Stimulated activated CD4-positive, alpha-beta T cell treated with anti-CD3 and anti-CD28 coated beads, Interleukin-12 subunit alpha, Interleukin-12 subunit beta, amount 100 ng/mL, for 24 hours (primary cell): ENCODE data around the gene CCDC40.
"Not testable (repeated sequence)": the region's sequence is repeated elsewhere in the genome, so short reads cannot be mapped to it uniquely, and the experiment has no call there.

ENCODE experiments used
- DNase-seq, 2 experiments: peaks; one replicate each; pipeline ENCODE4 v3.0.0-alpha.2; 2020; ENCODE audit warnings: low read depth in 2 of 2

Gene CCDC40, protein sequence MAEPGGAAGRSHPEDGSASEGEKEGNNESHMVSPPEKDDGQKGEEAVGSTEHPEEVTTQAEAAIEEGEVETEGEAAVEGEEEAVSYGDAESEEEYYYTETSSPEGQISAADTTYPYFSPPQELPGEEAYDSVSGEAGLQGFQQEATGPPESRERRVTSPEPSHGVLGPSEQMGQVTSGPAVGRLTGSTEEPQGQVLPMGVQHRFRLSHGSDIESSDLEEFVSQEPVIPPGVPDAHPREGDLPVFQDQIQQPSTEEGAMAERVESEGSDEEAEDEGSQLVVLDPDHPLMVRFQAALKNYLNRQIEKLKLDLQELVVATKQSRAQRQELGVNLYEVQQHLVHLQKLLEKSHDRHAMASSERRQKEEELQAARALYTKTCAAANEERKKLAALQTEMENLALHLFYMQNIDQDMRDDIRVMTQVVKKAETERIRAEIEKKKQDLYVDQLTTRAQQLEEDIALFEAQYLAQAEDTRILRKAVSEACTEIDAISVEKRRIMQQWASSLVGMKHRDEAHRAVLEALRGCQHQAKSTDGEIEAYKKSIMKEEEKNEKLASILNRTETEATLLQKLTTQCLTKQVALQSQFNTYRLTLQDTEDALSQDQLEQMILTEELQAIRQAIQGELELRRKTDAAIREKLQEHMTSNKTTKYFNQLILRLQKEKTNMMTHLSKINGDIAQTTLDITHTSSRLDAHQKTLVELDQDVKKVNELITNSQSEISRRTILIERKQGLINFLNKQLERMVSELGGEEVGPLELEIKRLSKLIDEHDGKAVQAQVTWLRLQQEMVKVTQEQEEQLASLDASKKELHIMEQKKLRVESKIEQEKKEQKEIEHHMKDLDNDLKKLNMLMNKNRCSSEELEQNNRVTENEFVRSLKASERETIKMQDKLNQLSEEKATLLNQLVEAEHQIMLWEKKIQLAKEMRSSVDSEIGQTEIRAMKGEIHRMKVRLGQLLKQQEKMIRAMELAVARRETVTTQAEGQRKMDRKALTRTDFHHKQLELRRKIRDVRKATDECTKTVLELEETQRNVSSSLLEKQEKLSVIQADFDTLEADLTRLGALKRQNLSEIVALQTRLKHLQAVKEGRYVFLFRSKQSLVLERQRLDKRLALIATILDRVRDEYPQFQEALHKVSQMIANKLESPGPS

DNA sequence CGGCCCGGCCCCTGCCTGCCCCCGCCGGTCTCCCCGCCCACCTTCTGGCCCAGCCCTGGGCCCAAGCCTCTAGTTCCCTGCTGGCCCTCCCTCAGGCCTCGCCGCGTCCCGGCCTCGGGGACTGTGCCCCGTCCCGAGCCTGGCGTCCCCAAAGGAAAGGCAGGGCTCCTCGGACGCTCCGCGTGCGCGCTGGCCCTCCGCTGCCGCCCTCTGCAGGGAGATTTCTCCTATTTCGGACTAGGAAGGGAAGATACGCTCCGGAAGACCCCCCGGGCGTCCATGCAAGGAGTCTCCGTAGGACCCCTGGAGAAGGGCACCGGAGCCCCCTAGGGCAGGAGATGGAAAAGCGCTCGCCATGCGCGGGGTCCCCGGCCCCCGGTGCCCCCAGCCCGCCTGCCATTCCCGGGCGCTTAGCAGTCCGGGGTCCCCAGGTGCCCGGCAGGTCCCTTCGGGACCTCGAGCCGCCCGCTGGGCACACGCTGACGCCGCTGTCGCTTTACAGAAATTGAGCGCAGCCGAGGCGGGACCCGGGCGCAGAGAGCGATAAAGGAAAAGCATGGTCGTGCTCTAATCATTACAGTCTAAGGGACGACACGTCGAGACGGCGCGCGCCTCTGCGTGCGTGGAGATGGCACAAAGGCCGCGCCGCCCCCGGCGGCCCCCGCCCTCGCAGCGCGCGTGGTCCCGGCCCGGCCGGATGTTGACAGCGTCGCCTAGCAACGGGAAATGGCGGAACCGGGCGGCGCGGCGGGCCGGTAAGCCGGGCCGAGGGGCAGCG is at the start of gene CCDC40:
Gene CCDC40, plus strand, starts transcription at position 706 of the 778 bp plus-strand sequence. Its CDS starts 21 bp downstream, at position 727.
- DNase-seq = peak; percentile 33 to 67

DNA sequence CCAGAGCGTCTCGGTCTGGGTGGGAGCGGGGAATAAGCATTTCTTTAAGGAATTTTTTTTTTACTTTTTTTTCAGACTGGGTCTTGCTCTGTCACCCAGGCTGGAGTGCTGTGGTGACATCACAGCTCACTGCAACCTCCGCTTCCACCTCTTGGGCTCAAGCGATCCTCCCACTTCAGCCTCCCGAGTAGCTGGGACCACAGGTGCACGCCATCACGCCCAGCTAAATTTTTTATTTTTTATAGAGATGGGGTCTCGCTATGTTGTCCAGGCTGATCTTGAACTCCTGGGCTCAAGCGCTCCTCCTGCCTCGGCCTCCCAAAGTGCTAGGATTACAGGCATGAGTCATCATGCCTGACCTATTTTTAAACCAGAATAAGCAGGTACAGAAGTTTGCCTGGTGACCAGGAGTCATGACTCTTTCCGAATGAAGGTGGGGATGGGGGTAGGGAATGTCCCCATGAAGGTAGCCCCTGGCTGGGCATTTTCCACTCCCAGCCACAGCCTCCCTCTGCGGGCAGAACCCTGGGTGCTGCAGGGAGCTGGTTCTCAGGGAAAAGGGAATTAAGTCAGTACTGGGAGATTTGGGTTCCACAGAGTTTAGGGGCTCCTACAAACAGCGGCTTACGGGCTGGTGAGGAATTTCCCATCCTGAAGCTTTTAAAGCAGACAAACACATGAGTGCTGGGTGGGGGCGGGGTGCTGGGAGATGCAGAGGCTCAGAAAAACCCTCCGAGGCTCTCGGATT is 49.1 kb upstream of the CCDC40 start:
- DNase-seq = no peak

DNA sequence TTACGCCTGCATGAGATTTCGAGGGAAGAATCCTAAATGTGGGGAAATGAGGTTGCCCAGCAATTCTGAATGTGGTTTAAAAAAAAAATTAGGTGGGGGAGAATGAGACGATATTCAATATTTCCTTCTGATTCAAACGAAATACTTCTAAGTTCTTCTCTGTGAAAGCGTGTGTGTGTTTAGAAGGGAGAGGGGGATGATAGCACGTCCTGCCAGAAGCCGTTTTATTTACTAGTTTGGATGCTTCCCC is 48.6 kb upstream of the CCDC40 start:
- no peak for DNase-seq

DNA sequence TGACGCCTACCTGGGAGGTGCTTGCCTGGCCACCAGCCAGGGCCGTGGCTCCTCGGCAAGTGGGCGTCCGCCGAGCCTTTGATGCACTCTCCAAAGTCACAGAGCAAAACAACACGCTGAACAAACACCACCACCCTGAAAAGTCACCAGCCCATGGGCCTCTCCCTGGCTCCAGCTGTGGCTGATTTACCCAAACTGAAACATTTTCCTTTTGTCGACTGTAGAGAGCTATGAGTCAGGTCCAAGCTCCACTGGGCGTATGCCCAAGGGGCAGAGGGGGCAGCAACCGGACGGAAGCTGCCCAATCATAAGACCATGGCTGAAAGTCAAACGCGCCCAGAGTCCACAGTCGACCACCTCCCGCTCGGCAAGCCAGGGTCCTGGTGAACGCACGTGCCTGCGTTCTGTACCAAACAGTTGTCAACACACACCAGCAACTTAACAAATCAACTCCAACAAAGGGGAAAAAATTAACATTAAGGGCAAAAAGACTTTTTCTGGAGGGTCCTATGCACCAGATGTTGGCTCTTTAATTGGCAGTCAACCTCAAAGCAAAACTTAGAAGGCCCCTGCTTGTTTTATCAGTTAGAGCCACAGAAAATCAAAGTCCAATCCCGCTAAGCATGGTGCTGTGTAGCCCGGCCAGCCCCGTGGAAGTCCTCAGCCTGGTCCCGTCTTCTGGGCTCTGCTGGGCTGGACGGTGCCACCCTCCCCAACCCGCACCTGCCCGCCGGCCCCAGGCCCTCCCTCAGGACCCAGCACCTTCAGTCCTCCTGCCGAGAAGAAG is 48.1 kb upstream of the CCDC40 start:
- no peak for DNase-seq

DNA sequence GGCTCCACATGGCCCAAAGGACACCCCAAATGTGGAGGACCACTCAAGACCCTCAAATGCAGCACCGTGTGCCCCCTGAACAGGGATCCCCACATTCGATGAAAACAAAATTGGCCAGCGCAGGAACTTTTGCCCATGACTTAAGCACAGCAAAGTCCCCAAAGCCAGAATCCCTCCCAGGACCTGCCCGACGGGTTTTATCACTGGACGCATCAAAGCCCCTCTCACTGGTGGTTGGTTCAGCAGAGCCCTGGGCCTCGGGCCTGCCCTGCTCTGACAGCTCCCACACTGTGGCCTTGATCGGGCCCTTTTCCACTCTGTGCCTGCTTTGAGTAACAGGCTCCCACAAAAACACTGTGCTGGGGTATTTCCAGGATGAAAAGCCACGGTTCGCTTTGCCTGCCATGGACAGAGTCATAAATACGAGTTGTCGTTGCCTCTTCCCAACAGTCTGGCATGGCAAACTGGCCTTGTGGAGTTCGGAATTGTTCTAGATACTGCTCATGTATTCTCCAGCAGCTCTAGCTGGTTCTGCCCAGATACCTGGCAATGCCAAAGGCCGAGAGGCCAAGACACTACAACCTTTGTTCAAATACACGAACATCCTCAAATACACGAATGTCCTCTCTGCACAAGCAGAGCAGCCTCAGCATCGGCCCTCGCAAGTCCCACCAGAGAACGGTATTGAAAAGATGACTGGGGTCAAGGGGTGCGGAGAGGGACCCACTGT is 47.2 kb upstream of the CCDC40 start:
- no peak for DNase-seq

DNA sequence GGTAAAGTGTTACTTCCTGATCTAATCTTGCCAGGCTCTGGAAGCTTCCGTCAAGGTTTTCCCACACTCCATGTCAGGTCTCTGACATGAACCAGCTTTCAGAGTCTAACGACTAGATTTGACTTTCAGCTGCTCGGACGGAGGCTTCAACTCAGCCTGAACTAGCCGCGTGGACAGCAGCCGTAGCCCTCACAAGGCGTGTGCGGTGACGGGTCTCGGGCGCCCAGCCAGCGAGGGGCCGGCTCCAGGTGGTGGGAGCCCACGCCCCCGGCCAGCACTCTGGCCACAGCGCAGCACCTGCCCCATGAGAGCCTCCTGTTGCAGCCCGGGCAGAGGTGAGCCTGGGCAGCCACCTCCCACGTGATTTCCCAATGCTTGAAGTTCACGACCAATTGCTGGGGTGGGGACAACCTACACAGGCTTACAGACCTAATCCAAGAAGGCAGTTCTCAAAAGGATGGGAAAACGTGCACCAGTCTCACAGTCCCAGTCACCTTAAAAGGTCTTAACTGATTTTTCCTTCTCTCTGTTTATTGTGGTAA is 46.3 kb upstream of the CCDC40 start:
- no peak for DNase-seq

DNA sequence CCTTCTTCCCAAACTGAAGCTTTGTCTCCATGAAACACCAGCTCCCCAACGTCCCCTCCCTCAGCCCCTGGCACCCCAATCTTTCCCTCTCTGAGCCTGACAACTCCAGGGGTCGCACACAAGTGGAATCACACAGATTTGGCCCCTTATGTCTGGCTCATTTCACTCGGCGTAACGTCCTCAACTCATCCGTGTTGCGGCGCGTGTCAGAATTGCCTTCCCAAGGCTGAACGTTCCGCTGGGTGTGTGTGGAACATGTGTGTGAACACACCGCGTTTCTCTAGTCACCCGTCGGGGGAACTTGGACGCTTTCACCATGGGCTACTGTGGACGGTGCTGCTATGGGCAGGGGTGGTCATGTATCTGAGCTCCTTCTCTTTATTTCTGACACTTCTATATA is 45.7 kb upstream of the CCDC40 start:
- DNase-seq = no peak

DNA sequence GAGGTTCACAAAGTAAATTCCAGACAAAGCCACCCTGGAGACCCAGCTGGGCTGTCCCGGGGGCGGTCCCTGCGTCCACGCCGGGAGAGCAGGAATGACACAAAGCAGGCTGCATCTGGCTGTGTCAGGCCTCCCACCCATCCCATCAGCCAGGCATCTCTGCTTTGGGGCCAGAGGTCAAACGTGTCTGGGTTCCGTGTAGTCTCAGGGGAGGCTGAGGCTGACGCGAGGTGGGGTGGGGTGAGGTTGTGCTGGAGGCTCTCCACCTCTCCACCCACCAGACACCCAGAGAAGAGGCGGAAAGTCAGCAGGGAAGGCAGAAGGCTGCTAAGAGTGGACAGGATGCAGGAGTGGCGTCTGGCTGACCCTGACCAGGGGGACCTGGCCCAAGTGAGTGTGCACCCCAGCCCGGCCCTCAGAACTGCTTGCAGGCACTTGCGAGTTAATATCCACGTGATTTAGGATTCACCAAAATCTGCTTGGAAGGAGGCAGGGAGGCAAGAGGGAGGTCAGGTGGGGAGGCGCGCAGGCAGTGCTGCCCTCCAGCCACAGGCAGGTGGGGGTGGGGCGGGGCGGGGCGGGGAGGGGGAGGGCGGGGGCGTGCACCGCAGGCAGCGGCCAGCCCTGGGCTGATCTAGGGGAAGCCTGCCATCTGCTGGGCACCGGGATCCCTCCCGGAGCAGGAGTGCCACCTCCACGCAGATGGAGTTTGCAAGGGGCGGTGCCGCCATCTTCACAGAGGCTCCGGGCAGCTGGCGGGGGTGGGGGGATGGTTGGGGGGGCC is 45.1 kb upstream of the CCDC40 start:
- DNase-seq = peak; percentile 64 to 78

DNA sequence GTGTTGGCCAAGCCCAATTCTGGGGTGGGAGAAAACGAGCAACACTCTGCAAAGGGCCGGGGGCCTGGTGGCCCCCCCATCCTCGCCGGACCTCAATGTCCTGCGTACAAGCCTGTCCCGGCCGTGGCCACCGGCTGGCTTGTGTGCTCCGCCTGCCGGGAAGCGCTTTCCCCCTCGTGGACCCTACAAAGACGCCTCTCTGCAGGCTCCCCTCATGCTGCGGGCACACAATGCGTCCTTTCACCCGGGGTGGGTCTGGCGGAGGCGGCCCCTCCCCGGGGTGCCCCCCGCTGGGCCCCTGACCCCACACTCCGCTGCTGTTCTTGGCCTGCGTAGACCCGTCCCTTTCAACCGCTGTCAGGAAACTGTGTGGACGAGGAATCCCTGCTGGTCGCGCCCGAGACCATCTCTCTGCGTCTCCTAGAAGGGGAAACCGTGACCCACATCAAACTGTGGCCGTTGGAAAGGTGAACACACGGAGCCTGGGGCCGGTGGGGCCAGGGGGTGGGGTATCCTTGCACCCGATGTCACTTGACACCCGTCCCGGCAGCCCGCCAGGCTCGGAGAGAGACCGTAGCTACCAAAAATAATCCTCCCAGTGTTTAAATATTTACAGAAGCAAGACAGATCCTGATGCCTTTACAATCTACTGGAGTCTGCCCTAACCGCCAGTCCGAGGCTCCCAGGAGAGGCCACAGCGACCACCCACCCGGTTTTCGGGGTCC is 44.4 kb upstream of the CCDC40 start:
- no peak for DNase-seq

DNA sequence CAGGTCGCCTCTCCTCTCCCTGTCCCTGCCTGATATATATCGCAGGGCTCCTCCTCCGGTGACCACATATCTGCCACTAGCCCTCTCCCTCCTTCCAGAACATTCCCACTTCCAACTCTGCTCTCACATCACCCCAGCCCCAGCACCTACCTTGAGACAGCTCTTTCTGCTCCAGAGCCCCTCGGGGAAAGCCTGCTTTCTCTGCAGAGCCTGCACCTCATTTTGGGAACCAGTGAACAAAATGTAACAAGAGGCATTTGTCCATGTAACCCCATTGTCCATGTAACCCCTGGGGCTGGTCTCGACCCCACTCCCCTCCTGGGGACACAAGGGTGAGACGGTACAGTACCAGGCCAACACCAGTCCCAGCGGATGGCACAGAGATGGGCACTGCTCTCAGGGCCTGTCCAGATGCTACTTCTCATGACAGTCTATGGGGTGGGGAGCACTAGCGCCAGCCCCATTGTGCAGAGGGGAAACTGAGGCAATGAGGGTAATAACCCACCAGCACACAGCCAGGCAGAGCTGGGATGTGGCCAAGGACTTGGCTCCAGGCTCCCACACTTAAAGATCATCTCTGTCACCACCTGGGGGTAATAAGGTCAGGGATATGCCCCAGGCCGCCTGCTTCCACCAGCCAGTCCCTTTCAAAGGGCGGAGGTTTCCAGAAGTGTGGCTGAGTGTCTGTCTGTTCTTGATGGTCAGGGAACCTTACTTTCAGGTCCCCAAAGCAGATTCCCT is 43.6 kb upstream of the CCDC40 start:
- DNase-seq = no peak

DNA sequence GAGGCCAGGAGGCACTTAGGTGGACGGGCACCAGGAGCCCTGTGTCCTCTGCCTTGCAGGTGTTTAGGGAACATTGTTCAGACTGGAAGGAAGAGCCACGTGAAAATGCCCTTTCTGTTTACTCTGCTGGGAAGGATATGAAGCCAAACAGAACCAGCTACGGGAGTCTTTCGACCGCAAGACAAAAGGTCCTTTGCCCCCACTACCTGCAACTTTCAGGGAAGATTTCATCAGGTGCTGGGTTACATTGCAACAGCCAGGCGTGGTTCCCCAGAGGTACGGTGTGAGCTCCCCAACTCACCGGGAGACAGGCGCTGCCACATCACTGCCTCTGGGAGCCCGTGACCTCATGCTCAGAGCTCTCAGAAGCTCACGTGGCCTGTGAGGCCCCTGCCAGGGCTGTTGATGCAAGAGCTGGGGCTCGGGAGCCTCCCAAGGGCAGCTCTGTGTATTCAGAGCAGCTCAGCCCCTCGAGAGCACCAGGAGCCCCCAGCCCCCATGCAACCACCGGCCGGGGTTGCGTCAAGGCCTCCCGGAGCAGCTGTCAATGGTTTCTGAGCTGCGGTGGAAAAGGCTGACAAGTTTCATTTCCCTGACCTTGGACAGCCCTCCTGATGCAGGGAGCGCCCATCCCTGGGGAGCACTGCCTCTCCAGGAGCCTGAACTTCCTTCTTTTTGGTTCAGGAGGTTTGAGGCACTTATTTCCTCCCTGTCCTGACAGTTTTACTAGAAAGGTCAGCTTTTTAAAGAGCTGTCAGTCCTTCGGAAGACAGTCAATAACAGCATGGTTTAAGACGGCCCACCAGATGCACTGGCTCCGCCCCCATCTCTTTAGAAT is 42.8 kb upstream of the CCDC40 start:
- DNase-seq = peak; percentile 26 to 47

DNA sequence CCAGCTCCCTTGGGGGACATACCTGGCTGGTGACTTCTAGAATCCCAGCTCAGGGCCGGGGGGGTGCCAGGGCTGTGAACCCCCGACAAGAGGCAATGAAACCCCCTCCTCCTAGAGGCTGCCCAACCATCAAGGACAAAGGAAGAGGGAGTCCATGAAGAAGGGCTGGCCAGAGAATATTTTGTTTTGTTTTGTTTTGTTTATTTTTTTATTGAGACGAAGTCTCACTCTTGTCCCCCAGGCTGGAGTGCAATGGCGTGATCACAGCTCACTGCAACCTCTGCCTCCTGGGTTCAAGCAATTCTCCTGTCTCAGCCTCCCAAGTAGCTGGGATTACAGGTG is 42.2 kb upstream of the CCDC40 start:
- DNase-seq = not testable (repeated sequence)

DNA sequence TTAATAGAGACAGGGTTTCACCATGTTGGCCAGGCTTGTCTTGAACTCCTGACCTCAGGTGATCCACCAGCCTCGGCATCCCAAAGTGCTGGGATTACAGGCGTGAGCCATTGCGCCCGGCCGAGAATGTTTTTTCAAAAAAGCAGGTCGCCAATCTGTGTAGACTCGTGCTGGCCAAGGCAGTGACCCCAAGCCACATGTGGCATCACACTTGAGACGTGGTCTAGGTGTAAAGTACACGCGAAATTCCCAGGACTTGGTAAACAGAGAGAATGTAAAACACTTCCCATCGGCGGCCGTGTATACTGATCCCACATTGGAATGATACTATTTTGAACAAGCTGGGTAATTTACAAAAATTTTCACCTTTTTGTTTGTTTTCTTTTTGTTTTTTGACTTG is 41.8 kb upstream of the CCDC40 start:
- no peak for DNase-seq

DNA sequence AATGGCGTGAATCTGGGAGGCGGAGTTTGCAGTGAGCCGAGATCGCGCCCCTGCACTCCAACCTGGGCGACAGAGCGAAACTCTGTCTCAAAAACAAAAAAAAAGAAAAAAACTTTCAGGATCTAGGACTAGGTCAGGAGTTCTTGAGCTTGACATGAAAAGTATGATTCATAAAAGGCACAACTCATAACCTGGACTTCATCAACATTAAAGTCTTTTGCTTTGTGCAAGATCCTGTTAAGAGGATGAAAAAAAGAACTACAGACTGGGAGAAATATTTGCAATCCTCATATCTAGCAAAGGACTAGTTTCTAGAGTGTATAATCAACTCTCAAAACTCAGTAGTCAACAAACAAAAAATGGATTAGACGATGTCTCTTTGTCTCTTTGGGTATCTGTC is 40.7 kb upstream of the CCDC40 start:
- no peak for DNase-seq

DNA sequence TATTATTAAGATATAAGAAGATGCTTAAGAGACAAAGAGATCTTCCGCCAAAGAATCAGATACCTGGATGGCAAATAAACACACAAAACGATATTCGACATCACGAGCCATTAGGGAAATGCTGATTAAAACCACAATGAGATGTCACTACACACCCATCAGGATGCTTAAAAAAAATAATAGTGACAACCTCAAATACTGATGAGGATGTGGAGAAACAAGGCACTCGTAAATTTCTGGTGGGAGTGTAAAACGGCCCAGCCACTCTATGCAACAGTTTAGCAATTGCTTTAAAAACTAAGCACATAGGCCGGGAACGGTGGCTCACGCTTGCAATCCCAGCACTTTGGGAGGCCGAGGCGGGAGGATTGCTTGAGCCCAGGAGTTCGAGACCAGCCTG is 40.2 kb upstream of the CCDC40 start:
- no peak for DNase-seq

DNA sequence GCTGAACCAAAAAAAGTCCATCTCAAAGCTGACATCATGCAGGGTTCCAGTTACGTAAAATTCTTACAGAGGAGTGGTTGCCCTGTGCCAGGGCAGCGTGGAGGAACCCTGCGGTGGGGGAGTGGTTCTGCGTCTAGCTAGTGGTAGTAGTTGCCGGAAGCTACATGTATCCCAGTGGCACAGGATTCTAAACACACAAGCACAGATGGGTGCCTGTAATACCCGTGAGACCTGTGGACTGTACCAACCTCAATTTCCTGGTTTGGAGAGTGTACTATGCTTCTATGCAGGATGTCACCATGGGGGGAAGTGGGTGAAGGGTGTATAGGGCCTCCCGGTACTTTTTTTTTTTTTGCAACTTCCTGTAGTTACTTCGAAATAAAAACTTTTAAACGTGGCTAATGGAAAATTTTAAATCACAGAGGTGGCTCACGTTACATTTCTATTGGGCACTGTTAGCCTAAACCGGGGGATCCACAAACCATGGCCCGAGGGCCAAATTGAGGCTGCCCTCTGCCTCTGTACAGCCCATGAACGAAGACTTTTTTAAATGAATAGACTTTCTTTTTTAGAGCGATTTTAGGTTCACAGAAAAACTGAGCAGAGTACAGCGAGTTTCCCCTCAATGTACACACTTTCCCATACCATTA is 39.3 kb upstream of the CCDC40 start:
- peak; percentile 29 to 47 for DNase-seq
